Measurements from ENCODE around the gene EBP.
"Not testable (repeated sequence)": the region's sequence is repeated elsewhere in the genome, so short reads cannot be mapped to it uniquely, and the experiment has no call there.

Gene EBP

DNA sequence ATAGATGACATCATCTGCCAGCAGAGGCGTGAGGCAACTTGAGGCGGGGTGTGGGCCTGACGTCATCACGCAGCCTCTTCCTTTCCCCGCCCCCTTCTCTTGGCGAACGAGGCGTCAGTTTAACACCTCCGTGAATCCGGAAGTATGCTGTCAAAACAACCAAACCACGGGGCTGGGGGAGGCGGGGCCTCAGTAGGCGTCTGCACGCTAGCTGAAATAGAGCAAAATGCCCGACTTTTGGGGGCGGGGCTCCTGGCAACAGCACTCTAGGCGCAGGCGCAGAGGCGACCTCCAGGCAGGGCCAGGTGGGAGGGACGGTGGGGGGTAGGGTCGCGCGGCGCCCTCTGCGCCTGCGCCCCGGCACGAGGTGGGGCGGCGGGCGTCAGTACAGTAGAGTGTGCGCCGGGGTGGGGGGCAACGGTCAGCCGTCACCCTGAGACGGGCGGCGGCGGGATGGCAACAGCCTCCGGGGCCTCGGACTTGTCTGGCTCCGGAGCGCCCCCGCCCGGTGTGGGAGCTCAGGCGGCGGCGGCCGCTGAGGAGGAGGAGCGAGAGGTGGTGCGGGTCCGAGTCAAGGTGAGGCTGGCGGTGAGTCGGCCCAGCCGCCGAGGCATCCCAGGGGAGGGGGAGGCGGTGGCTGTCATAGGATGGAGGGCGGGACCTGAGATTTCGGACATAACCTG lies 17.9 kb downstream of the EBP start, which contains the start of gene TBC1D25:
Gene TBC1D25 (plus strand): TSS at position 370 of the 683 bp plus-strand sequence. CDS start 84 bp downstream, at position 454.
- DNase-seq (ENCODE audit: low spot score): peak; percentile 89
- TF ChIP-seq CTCF (IDR thresholded peaks at IDR 0.05; ENCODE audit: extremely low read depth, missing control alignments): peak; percentile 40

GRCh38 chrX:48540028-48540375 lies 18.4 kb downstream of the EBP start:
- no peak for TF ChIP-seq CTCF (IDR thresholded peaks at IDR 0.05; ENCODE audit: extremely low read depth, missing control alignments)
- DNase-seq (ENCODE audit: low spot score): peak; percentile 56

GRCh38 chrX:48540480-48540879 lies 18.9 kb downstream of the EBP start:
- no peak for TF ChIP-seq CTCF (IDR thresholded peaks at IDR 0.05; ENCODE audit: extremely low read depth, missing control alignments)
- DNase-seq (ENCODE audit: low spot score): no peak

- TF ChIP-seq CTCF (IDR thresholded peaks at IDR 0.05; ENCODE audit: extremely low read depth, missing control alignments): no peak
- DNase-seq (ENCODE audit: low spot score): no peak
These were observed 19.7 kb downstream of the EBP start for GRCh38 chrX:48541140-48541814.

DNA sequence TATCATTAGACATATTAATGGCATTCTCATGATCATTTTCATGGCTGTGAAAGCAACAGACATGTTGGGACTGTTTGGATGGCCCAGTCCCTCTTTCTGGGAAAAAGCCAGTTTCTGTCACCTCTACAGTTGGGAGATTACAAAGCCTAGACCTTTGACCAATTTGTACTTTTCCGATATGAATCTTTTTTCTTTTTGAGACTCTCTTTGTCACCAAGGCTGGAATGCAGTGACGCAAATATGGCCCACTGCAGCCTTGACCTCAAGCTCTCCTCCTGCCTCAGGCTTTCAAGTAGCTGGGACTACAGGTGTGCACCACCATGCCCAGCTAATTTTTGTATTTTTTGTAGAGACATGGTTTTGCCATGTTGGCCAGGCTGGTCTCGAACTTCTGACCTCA lies 27.3 kb downstream of the EBP start:
- TF ChIP-seq CTCF (IDR thresholded peaks at IDR 0.05; ENCODE audit: extremely low read depth, missing control alignments): no peak
- no peak for DNase-seq (ENCODE audit: low spot score)

DNA sequence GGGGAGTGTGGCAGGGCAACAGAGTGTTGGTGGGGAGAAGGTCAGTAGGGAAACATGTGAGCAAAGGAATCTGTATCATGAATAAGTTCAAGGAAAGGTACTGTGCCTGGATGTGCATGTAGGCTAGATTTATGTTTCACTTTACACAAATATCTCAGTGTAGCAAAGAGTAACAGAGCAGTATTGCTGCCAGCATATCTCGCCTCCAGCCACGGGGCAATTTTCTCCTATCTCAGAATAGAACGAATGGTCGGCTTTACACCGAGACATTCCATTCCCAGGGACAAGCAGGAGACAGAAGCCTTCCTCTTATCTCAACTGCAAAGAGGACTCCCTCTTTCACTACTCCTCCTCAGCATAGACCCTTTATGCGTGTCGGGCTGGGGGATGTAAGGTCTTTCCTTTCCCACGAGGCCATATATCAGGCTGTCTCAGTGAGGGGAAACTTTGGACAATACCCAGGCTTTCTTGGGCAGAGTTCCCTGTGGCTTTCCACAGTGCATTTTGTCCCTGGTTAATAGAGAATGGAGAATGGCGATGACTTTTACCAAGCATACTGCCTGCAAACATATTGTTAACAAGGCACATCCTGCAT lies 34.2 kb downstream of the EBP start:
- not testable (repeated sequence) for DNase-seq (ENCODE audit: low spot score)

DNA sequence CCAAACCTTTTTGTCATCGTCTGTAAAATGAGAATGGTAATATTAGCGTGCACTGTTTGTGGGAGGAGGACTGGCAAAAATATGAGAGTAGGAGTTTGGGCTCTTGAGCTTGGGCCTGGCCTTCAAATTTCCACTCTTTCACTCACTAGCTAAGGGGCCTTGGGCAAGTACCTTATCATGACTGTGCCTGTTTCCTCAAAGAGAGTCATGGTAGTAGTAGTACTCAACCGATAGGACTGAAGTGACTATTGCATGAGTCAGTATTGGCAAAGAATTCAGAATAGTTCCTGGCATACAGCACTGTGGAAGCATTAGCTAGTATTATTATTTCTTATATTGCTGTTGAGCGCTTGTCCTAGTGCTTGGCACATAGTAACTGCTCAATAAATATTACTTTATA lies 36.7 kb downstream of the EBP start:
- TF ChIP-seq CTCF (IDR thresholded peaks at IDR 0.05; ENCODE audit: extremely low read depth, missing control alignments): no peak
- no peak for DNase-seq (ENCODE audit: low spot score)
